ENCODE measurements around the gene XXYLT1.

The XXYLT1 gene

DNA sequence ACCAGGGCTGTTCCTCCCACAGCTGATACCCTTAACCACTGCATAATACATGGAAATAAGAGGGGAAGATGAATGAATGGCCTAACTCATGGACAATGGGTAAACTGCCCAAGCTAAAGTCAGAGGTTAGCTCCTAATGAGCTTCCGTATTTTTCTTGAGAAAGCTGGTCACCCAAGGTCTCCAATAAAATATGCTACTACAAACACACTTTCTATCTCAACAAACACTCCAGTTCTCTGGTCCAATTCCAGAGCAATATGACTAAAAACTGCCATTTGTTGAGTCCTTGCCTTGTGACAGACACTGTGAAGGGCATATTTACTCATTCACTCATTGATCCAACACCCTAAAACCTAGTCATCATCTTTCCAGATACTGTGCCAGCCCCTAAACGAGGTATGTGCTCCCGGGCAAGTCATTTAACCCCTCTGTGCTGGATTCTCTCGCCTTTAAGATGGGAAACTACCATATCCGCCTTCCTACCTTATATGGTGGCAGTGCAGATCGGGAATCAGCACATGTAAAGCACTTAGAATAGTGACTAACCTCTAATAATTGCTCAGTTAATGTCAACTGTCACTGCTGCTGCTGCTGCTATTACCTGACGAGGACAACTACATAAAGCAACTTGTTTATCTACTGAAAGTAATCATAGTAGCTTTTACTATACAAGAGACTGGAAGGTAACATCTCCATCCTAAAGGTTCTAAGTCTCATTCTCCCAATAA lies 89.1 kb downstream of the XXYLT1 start:
- DNase-seq, result no peak

- no peak for DNase-seq
Observed at GRCh38 chr3:195181113-195181498, 89.9 kb downstream of the XXYLT1 start.

DNA sequence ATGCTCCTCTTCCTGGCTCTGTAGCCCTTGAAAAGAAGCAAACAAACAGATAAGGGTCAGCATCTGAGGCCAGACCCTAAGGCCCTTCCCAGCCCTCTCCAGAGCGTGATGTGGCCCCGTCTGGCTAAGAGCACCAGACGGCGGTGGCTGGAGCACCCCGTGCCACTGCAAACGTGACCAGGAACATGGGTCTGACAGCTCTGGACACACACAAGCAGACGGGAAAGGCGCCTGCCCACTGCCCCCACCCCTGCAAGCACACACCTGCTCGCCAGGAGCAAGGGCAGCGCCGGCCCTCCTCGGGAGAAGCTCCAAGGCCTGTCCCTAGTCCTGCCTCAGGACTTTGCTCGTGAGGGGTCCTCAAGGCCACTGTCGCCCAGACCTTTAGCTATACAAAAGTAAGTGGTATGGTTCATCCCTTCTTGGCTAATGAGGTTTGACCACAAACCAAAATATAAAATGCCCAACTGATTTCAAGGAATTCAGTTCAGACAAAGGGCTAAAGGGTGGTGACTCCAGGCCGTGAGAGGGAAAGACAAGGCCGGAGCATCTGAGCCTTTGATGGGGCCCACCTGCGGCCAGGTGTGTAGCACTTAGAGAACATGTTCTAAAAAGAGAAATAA lies 90.4 kb downstream of the XXYLT1 start:
- peak; percentile 53 for DNase-seq

- DNase-seq, result no peak
Observed at GRCh38 chr3:195179776-195180489, 91.0 kb downstream of the XXYLT1 start.

GRCh38 chr3:195178124-195178910 lies 92.6 kb downstream of the XXYLT1 start:
- peak; percentile 54 for DNase-seq

GRCh38 chr3:195177422-195178123 lies 93.4 kb downstream of the XXYLT1 start:
- no peak for DNase-seq

DNA sequence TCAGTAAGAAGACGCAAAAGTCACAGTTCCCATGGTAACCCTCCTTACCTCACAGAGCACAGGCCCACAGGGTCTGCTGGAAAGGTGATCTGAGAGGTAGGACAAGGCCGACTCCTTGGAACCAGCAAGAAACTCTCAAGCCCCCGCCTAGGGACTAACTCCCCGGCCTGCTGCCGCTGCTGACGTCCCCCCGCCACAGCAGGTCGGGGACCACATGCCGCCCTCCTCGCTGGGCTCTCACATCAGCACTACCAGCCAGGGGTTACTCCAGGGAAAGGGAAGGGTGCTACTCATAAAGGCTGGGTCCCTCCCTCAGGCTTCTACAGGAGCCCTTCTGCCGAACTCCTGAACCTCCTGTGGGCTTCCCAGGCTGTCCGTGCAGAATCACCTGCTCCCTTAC lies 94.2 kb downstream of the XXYLT1 start:
- no peak for DNase-seq

DNA sequence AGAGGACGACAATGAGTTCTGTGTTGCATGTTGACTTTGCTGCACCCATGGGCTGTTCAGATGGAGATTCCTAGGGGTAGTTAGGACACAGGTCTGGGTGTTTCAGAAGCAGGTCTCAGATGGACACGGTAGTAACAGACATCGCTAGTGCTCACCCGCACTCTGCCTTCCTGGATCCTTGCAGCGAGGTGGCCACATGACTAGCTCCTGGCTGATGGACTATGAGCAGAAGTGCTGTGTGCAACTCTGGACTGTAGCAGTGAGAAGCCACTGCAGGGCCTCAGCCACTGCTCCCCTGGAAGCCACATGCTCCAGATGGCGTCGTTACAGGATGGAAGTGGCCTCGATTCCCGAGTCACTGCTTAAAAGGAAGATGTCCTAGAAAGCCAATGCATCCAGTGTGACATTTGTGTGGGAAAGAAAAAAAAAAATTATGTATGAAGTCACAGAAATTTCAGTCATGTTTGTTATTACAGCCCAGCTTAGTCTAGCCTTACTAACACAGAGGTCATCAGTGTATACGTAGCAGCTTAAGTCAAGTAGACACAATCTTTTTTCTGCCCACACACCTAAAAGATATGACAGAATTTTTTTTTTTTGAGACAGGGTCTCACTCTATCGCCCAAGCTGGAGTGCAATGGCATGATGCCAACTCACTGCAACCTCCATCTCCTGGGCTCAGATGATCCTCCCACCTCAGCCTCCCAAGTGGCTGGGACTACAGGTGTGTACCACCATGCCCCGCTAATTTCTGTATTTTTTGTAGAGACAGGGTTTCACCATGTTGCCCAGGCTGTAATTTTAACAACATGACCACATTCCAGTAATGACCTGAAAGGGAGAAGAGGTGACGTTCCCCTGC lies 95.3 kb downstream of the XXYLT1 start:
- DNase-seq, result no peak

- DNase-seq, result no peak
Observed at GRCh38 chr3:195175076-195175475, 95.9 kb downstream of the XXYLT1 start.

DNA sequence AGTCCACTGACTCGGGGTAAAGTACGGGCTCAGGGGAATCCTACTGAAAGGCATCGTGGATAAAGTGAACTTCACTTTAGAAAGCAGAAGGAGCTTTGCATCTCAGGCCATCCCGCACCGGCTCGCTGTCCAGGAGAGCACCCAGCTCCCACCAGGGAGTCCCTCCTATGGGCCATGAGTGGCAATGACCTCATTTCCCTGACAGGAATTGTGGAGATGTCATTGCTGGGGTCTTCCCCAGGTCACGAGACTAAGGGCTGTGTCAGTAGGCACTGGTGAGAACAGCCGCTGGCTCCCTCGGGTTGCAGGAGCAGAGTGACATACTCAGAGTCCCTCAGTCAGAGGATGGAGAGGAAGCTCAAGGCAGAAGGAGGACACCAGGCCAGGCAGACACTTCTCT lies 97.3 kb downstream of the XXYLT1 start:
- no peak for DNase-seq

DNA sequence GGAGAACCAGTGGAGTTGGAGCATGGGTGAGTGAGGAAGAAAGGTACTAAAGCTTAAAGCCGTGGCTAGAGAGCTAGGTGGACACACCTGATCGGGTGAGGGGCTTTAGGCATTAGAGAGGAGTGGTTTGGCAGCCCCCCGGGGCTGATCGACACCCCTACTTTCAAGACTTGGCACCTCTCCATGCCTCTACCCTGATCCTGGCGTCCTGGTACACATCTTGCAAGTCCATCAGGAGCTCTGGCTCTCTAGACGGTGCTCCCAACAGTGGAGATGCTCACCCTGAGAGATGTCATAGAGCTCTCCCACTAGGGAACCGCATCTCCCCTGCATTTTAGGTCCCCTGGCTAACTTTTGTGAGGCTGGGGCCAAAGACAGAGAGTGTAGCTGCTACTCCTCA lies 98.1 kb downstream of the XXYLT1 start:
- DNase-seq, result no peak

DNA sequence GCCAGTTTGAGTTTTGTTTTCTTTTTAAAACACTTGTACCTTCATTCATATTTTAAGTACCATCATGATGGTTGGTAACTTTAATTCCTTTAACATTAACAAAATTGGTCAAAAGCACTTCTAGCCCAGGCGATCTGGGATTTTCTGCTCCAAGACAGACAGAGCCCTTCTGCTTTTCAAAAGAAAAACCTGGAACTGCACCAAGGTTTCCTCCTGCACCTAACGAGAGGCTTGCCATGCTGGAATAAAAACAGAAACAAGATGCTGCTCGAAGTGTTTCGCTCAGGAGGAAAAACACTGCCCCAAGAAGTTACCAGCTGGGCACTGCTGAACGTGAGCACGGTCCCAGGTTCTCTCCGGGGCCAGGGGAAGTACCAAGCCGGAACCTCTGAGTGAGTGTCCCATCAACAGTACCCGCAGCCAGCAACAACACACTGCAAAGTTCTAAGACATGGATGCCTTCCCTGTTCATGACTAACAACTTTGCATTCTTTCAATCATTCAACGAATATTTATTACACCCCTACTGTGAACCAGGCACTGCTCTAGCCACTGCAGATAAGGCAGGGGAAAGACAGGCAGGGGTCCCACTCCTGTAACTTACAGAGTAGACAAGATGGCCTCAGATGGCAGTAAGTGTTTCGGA lies 98.8 kb downstream of the XXYLT1 start:
- DNase-seq, result no peak

DNA sequence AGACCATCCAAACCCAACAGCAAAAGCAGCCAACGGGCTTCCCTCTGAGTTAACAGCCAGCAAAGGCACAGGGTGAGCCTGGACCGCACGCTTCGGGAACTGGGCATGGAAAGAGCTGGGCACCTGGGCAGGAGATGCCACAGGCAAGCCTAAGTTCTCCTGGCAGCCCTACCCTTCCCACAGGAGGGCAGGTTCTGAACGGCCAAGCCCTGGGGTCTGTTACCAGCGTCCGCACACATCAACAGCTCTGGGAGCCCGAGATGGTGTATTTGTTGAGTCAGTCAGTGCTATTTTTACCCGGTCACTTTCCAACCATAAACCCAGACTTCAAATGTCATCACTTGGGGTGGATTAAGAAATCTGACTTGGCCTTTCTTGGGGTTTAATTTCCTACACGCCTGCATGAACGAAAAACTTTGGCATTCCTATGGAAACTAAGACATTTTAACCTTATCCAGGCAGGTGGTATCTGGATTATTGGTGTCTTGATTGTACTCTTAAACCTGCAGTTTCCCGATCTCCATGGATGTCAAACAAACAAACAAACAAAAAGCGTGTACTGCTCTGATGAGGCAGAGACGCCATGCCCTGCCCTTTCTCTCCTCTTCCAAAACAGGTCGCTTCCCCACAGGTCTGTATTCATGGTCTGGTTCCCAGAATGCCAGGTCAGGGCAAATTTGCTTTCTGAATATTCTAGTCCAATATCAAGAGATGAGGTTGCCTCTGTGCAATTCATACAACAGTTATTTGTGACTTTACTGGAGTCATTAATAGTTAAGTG lies 99.7 kb downstream of the XXYLT1 start:
- no peak for DNase-seq

DNA sequence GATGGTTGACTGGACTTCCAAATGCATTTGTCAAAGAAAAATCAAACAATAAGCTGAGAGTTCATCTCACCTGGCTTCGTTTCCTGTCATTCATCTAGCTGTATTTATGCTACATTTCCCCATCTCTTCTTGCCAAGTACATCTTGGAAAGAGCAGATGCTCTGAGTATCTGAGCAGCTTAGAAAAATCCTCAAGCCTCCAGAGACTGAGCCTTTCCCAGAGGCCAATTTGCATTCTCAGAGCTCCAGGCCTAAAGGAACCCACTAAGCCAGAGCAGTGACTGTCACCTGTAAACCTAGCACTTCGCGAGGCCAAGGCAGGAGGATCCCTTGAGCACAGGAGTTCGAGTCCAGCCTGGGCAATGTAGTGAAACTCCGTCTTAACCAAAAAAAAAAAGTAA lies 100.5 kb downstream of the XXYLT1 start:
- DNase-seq, result no peak

DNA sequence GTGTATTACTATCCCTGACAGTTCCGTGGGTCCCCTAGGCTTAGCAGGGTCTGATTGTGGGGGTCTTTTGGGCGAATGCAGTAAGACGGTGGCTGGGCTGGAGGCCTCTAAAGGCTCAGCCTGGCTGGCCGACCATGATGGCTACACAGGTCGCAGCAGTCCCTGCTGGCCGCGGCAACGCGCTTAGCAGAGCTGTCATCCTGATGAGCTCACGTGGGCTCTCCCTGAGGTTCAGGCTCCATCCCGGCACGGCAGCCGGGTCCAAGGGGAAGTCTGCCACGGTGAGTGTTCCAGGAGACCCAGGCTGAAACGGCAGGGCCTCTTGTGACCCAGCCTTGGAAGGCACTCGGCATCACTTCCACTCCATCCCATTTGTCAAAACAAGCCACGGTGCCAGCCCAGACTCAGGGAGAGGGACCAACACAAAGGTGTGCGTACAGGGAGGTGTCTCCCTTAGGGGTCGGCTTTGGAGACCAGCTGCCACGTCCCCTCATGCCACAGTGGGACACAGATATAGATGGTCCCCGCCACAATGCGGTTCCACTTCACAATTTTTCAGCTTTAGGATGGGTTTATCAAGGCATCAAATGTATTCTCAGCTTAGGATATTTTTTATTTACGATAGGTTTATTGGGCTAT lies 101.8 kb downstream of the XXYLT1 start:
- no peak for DNase-seq

DNA sequence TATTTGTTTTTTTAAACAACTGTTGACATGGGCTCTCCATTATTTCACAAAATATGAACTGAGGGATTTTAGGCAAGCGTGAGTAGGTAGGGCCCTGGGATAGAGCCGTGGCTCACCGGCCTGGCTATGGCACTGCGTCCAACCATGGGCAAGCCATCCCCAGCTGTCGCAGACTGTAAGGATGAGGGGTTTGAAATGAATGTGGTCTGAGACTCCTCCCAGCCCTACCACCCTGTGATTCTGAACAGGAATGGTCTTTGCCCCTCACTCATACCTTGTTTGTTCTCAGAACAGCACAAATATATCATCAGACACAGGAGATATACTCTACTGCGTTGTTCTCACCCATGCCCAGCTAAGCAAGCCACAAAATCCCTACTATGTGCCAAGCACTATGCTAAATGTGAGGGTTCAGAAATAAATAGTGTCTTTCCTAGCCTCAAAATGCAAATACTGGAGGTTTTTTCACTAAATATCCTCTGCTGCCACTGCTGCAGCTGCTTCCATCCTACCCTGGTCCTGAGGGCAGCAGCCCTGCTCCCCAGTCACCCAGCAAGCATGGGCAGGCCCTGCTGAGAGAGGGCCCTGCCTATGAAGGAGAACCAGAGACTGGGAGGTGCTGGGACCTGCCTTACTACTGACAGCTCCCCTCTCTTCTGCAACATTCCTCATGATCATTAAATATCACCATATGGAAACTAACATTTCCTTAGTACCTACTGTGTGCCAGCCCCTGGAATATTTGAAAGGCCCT lies 102.8 kb downstream of the XXYLT1 start:
- DNase-seq, result no peak

DNA sequence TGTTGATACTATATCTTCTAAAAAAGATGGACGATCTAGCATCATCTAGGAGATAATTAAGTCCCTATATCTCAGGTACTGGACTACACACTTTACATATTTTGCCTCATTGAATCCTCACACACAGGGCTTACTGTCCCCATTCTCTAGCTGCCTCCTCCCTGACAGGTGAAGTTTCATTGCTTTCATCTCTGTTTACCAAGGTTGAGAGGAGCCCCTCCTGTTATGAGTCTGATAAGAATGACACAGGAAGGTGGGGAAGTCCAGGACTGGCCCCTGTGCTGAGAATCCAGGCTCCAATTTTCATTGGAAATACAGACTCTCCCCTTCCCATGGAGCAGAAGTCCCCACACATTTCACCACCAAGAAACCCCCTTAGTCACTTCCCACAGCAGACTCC lies 105.2 kb downstream of the XXYLT1 start:
- DNase-seq, result peak; percentile 21

- DNase-seq, result no peak
Observed at GRCh38 chr3:195165265-195165609, 105.7 kb downstream of the XXYLT1 start.

- DNase-seq, result peak; percentile 40
Observed at GRCh38 chr3:195164573-195165264, 106.2 kb downstream of the XXYLT1 start.
